ENCODE measurements around the gene LARGE2.

The LARGE2 gene

DNA sequence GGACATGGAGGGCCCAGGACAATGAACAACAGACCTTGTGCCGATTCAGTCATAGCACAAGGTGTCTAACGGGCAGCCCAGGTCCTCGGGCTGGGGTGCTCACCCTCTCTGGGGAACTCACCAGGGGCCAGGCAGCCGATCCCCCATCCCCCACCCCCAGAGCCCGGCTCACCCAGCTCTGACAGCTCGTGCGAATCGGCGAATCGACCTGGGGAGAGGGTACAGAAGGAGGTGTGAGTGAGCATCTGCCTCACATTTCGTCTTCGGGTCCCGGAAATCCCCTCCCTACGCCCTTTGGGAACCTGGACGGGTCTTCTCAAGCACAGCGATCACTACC lies 5.2 kb upstream of the LARGE2 start:
- no peak for DNase-seq (ENCODE audit: low spot score)

DNA sequence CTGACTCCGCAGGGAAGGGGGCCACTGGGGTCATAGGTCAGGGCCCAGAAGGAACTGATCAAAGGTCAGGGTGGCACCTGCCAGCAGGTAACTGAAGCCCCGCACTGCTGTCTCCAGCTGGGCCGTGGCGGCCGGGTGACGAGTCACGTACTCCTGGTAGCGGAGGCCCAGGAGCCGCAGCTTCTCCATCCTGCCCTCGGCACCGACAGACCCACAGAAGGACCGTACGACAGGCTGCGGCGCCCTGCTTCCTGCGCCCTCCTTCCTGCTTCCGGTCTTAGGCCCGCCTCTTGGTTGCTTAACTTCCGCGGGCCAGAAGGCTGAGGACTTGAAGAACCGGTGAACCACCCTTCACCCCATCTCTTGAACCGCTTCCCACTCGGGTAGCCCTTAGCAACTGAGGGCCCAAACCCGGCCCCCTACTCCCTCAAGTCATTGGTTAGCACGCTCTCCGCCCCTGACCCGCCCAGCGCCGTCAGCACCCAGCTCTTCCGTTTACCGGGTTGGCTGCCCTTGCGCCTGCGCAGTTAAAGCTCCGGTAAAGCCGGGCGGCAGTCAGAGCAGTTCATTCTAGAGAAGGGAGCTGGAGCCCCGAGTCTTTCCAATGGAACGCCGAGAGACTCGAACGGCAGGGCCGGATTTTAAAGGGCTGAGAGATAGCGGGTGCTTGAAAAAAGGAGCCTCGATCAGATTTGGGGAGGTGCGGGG lies 4.7 kb upstream of the LARGE2 start, which contains the start of gene PEX16:
Gene PEX16, minus strand, starts transcription at position 255 of the 708 bp plus-strand sequence. Its CDS starts 66 bp downstream, at position 189.
- DNase-seq (ENCODE audit: low spot score): peak; percentile 97

DNA sequence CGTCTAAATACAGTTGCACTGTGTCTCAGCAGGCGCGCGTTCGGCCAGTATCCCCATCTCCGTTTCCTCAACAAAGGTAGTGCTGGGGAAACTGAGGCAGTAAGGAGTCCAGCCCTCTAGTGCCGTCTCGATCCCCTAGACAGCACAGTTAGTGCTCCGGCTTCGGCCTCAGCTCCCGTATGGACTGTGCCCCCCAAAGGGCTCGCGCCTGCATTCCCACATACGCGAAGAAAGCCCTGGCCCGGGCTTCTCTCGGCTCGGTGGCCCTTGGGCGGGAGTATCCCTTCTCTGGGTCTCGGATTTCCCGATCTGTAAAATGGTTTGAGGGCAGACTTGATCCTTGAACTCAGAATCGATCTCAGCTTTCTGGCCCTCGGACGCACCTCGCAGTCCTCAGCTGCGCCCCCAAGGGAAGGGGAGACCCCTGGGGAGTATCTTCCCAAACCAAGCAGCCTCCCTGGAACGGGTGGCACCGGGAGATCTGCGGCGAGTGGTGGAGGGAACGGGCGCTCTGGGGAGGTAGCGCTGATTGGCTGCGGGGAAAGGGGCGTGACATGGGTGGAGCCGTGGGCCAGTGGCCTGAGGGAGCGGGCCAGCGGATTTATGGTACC lies 4.0 kb upstream of the LARGE2 start:
- peak; percentile 74 for DNase-seq (ENCODE audit: low spot score)

DNA sequence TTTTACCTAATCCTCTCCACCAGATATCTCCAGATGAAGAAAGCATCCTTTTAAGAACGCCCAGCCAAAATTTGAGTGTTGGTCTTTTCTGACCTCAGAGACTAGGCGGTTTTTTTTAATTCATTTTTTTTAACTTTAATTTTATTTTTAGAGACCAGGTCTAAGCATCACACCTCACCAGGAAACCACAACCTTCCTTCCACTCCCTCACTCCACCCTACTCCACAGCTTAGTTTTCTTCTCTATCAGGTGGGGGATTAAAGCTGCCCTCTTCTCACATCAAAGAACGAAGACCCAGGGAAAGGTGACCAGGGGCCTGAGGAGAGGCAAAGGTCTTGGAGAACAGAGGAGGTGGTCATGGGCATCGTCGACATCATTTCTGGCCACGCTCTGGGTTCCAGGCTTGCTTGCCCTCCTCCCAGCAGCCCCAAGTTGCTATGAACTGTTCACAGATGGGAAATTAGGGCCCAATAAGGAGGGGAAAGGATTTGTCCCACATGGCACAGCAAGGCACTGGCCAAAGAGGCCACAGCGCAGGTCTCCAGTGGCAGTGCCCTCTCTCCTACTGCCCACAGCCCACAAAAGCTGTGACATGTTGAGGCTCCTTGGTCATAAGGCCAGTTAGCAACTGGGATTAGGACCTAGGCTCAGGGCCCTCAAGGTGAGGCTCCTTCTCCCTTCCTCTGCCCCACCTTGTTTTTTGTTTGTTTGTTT lies 3.3 kb upstream of the LARGE2 start:
- DNase-seq (ENCODE audit: low spot score): no peak

DNA sequence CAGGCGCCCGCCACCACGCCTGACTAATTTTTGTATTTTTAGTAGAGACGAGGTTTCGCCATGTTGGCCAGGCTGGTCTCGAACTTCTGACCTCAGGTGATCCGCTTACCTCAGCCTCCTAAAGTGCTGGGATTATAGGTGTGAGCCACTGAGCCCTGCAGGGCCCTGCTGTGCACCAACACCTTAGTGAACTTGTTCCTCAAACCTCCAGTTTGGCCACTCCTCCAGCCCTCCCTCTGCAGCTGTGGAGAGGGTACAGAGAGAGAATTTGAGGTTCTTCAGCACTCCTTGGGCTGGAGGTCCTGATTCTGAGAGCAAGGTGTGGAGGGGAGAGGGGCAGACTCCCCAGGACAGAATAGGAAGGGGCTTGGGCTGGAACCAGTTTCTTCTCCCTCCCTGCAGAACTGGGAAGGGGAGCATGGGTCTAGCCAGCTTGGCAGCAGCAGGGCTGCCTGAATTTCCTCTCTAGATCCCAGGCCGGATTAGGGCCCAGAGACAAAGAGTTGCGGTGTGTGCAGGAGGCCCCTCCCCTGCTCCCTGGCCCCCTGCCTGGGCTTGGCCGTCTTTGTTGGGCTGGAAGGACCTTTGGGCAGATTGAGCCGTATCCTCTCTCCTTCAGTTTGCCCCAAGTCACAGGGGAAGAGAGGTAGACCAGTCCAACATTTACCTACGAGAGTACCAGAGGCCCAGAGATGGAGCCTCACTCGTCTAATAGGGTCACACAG lies 2.5 kb upstream of the LARGE2 start:
- no peak for DNase-seq (ENCODE audit: low spot score)

DNA sequence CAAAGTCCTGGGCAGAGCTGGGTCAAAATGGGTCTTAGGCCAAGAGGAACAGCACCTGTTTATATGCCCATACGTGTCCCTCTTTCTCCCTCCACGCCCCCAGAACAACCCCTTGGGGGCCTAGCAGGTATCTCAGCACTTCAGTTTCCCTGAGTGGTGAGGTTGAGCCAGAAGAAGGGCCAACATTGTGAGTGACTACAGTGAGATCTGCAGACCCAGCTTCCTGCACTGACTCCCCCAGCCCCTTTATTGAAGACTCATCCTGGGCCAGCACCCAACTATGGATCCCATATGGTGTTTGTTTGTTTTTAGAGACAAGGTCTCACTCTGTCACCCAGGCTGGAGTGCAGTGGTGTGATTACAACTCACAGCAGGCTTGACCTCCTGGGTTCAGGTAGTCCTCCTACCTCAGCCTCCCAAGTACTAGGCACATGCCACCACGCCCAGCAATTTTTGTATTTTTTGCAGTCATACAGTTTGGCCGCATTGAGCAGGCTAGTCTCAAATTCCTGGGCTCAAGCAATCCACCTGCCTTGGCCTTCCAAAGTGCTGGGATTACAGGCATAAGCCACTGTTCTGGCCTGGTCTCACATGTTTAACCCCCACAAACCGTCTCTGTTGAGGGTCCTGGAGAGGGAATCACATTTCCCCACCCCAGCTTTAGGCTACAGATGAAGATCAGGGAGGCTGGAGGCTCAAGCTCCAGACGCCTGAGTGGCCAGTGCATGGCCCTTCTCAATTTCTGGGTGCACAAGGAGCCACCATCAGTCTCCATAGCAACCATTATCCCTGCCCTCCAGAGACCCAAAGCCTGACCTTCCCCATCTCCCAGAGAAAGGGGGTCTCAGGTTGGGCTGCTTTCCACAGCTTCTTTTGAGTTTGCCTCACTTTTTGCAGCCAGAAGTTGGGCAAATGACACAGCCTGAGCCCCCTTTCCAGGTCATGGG lies 1.7 kb upstream of the LARGE2 start:
- DNase-seq (ENCODE audit: low spot score): no peak

DNA sequence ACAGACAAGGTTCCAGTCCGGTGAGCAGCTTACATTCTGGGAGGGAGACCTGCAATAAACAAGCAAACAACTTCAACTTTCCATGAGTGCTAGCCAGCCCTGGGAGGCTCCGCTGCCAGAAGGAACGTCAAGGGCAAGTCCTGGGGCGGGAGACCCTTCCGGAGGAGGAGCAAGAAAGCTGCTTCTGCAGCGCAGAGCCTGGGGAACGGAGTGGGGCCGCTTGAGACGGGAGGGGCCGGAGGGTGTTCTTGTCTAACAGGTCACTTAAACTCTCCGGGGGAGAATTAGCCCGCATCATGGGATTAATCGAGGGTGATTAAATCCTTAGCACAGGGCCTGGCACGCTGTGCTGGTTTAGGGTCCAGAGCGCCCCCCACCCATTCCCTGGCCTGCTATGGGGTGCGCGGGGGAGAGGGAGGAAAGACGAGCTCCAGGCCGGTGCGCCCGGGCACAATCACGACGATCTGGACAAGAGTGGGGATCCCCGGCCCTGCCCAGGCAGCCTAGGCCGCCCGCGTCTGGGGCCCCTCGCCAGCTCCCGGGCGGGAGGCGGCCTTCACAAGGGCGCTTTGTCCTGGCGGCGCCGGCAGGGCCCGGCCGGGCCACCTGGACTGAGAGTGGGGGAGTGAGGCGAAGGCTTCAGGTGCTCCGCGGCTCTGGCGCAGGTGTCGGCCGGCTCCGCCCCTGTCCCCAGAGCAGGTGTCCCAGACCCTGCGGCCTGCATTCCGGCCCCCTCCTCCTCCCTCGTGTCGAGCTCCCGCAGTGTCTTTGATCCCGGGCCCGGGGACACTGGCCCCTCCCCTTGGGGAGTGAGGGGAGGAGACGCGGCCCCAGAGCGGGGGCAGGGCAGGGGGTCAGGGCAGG lies 663 bp upstream of the LARGE2 start:
- DNase-seq (ENCODE audit: low spot score): no peak

DNA sequence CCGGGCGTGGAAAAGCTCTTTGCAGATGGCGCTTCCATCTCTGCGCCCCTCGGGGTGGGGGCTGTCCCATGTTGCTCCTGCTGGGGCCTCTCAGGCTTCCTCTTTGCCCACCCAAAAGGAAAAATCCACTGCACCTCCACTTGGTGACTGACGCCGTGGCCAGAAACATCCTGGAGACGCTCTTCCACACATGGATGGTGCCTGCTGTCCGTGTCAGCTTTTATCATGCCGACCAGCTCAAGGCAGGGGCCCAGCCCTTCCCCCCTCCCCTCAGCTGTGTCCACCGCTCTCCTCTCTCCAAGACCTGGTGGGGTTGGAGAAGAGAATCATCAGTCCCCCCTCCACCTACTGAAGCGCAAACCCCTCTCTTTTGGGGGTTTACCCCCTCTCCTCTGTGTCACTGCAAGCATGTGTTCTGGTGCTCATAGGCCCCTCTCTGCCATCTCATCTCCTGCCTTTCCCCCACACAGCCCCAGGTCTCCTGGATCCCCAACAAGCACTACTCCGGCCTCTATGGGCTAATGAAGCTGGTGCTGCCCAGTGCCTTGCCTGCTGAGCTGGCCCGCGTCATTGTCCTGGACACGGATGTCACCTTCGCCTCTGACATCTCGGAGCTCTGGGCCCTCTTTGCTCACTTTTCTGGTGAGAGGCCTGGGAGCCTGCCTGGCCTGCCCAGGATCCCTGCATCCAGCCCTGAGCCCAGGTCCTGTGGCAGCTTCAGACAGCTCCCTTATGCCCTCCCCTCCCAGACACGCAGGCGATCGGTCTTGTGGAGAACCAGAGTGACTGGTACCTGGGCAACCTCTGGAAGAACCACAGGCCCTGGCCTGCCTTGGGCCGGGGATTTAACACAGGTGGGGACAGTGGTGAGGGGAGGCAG lies 1.8 kb downstream of the LARGE2 start:
- DNase-seq (ENCODE audit: low spot score): no peak

DNA sequence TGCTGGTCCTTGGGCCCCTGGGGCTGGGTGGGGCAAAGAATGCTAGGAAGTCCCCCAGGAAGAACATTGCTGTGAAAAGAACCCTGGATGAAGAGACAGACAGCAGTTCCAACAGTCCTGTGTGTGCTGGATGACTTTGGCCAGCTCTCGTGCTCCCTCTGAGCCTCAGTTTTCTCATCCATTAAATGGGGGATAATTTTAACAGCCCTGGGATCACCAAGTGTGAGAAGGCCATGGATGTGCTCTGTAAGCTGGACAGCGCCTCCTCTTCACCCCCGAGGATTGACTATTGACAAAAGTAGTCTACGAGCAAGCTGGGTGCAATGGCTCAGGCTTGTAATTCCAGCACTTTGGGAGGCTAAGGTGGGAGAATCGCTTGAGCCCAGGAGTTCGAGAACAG lies 2.5 kb downstream of the LARGE2 start:
- DNase-seq (ENCODE audit: low spot score): no peak

DNA sequence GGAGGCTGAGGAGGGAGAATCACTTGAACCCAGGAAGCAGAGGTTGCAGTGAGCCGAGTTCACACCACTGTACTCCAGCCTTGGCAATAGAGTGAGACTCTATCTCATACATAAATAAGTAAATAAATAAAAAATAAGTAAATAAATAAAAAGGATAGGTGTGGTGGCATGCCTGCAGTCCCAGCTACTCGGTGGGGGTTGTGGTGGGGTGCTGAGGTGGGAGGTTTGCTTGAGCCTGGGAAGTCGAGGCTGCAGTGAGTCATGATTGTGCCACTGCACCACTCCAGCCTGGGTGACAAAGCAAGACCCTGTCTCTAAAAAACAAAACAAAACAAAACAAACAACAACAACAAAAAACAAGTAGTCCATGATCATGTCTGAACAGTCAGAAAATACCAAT lies 3.1 kb downstream of the LARGE2 start:
- no peak for DNase-seq (ENCODE audit: low spot score)

DNA sequence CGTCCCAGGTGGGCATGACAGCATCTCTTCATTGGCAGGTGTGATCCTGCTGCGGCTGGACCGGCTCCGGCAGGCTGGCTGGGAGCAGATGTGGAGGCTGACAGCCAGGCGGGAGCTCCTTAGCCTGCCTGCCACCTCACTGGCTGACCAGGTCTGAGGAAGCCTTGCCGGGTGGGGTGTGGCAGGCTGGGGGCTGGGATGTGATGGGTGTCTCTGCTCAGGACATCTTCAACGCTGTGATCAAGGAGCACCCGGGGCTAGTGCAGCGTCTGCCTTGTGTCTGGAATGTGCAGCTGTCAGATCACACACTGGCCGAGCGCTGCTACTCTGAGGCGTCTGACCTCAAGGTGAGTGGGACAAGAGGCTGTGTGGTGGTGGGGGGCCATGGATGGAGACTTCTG lies 3.5 kb downstream of the LARGE2 start:
- no peak for DNase-seq (ENCODE audit: low spot score)

DNA sequence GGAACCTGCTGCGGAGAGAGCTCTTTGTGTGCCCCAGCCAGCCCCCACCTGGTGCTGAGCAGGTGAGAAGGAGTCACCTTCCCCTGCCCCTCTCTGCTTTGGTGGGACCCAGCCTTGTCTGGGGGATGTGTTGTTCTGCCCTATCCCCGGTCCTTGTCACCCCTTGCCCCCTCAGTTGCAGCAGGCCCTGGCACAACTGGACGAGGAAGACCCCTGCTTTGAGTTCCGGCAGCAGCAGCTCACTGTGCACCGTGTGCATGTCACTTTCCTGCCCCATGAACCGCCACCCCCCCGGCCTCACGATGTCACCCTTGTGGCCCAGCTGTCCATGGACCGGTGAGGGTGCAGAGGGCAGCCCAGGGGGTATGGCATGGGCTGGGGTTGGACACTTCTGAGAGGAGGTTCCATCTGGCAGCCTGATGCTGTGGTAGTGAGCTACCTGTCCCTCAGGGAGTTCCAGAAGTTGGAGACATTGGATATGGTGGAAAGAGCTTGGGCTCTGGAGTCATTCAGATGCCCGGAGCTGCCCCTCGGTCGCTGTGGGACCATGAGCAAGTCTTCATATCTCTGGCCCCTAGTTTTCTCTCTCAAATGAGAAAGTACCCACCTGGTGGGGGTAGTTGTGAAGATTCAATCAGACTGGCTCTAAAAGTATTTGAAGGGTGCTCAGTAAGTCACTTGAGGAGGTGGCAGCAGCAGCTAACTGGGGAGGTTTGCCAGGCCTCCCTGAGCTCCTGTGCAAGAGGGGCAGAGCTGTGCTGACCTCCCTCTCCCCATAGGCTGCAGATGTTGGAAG lies 4.3 kb downstream of the LARGE2 start:
- DNase-seq (ENCODE audit: low spot score): no peak

DNA sequence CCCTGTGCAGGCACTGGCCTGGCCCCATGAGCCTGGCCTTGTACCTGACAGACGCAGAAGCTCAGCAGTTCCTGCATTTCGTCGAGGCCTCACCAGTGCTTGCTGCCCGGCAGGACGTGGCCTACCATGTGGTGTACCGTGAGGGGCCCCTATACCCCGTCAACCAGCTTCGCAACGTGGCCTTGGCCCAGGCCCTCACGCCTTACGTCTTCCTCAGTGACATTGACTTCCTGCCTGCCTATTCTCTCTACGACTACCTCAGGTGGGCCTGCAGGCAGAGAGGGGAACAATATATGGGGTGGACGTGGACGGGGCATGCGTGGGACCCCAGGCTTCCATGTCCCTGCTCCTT lies 4.9 kb downstream of the LARGE2 start:
- DNase-seq (ENCODE audit: low spot score): no peak

DNA sequence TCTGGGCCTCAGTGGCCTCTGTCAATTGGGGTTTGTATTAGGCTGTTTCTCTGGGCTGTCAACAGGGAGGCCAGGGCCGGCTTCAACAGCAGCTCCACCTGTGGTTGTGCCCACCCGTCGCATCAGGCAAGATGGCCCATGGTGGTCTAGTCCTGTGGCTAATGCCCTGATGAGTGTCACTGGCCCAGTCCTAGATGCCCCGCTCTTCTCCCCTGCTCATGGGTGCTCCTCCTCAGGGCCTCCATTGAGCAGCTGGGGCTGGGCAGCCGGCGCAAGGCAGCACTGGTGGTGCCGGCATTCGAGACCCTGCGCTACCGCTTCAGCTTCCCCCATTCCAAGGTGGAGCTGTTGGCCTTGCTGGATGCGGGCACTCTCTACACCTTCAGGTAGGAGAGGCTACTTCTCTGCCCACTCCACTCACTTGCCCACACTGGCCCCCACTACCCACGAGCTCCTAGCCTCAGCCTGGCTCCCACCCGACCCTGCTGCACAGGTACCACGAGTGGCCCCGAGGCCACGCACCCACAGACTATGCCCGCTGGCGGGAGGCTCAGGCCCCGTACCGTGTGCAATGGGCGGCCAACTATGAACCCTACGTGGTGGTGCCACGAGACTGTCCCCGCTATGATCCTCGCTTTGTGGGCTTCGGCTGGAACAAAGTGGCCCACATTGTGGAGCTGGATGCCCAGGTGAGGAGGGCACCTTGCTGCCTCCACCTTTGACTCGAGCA lies 5.4 kb downstream of the LARGE2 start:
- DNase-seq (ENCODE audit: low spot score): no peak

DNA sequence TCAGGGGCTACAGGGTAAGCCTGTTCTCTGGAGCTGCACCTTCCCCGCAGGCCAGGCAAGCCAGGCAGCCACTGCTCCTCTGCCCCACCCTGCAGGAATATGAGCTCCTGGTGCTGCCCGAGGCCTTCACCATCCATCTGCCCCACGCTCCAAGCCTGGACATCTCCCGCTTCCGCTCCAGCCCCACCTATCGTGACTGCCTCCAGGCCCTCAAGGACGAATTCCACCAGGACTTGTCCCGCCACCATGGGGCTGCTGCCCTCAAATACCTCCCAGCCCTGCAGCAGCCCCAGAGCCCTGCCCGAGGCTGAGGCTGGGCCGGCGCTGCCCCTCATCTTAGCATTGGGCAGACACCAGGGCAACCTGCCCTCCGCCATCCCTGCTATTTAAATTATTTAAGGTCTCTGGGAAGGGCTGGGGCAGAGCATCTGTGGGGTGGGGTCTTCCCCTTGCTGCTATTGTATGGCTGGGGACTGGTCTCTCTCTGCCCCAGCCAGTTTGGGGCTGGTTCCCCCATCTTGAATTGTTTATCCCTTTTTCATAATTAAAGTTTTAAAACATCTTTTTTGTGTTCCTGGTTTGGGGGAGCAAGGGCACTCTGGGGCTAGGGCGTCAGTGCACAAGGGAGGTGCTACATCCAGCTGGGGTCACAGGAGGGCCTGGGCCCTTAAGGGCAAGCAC lies 6.2 kb downstream of the LARGE2 start:
- DNase-seq (ENCODE audit: low spot score): no peak

DNA sequence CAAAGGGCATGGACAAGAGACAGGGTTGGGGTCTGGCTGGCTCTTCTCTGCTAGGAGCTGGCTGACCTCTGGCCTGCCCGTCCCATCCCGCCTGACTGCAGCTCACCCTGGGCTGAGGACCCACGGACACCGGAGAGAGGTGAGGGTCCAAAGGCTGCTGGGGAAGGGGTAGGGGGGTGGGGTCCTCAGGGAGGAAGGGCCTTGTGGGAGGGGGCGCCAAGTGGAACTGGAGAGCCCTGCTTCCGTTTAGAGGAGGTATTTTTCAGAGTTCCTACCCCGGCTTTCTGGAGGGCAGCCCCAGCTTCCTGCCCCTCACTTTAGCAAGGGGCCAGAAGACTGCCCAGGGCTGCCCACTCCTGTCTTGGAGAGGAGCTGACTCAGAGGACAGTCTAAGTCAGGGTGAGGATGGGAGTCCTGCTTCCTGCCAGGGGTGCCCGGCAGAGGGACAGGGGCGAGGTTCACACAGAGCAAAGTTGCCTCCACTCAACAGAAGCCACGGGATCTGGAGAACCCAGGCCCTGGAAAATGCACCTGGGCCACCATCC lies 7.1 kb downstream of the LARGE2 start:
- no peak for DNase-seq (ENCODE audit: low spot score)
